Adrenal gland (tissue), 12 donors: ENCODE results near the gene RGS17. TPM values are rescaled to one million over a fixed set of nuclear protein-coding genes. Genes with fewer than 3 reads are reported as not detected.

Experiments
- DNase-seq, 7 donors: peaks; one replicate each; pipeline ENCODE4 v3.0.0-alpha.2; 2019 to 2020
- H3K27ac ChIP-seq, 5 donors: fragments of 200-600 bp; sonication (generic) in 4 of 5; 1 replicate in 3 of 5; 2 replicates in 2 of 5; pipeline versions ENCODE4 v1.5.1 to v1.8.0; 2016 to 2020; ENCODE audit warnings: mild to moderate bottlenecking in 1 of 5
- H3K27me3 ChIP-seq: fragments of 200-600 bp; 2 replicates; pipeline ENCODE4 v1.8.0; 2021
- H3K36me3 ChIP-seq, 2 donors: fragments of 200-600 bp; replicated peaks in 1 of 2; 1 replicate in 1 of 2; 2 replicates in 1 of 2; pipeline versions ENCODE4 v1.5.1 to v1.8.0; 2018 to 2022
- H3K4me1 ChIP-seq, 2 donors: fragments of 200-600 bp; replicated peaks in 1 of 2; 1 replicate in 1 of 2; 2 replicates in 1 of 2; pipeline versions ENCODE4 v1.5.1 to v1.8.0; 2018 to 2021
- H3K4me3 ChIP-seq, 4 donors: fragments of 200-600 bp; sonication (generic) in 3 of 4; one replicate each; pipeline ENCODE4 v1.5.1; 2016 to 2018
- H3K9me3 ChIP-seq, 3 donors: fragments of 200-600 bp; sonication (generic) in 1 of 3; replicated peaks in 1 of 3; 1 replicate in 2 of 3; 2 replicates in 1 of 3; pipeline versions ENCODE4 v1.5.1 to v1.8.0; 2016 to 2021
- POLR2A ChIP-seq, 2 donors: fragments of 450-650 bp; IDR thresholded peaks; one replicate each; pipeline ENCODE4 v1.6.1; 2017; ENCODE audit warnings: antibody characterized with exemption in 2 of 2, mild to moderate bottlenecking in 2 of 2, moderate library complexity in 1 of 2
- WGBS, 4 donors: extraction: QIAGEN DNeasy Blood & Tissue Kit in 2 of 4; methylation state at CpG; one replicate each; pipeline versions ENCODE4 v1.1.5 to v1.1.7; 2013 to 2017; 5-methylcytosine and 5-hydroxymethylcytosine counted together
- intact Hi-C, 2 donors: fragments of 100-400 bp; cut with DNase I; formaldehyde crosslinking; loops; one replicate each; pipeline versions ENCODE4 v1.14.1 to v1.15.0; 2022 to 2023
- polyA plus RNA-seq, 3 donors: library from polyadenylated mRNA; stranded (reverse); fragments of 200-250 nt in 2 of 3; fragments of 350-450 nt in 1 of 3; fragmentation: Illumina TruSeq in 1 of 3; extraction: RNeasy Lipid Tissue Mini Kit (QIAGEN cat#74804) in 1 of 3; gene quantifications; one replicate each; pipeline ENCODE4 v1.2.3, GENCODE V29; 2013 to 2014
- total RNA-seq, 9 donors: library from RNA; depleted of rRNA in 4 of 9; stranded (reverse); fragments of >200 nt in 4 of 9; fragments of 120-200 nt in 1 of 9; fragmentation: NEBNext Ultra II Directional in 1 of 9; extraction: Animal tissue kit (Norgen Biotek cat#: 25700) in 1 of 9; gene quantifications; one replicate each; pipeline versions ENCODE4 v1.1.0 to v1.2.4, GENCODE V29; 2013 to 2023
- TF ChIP-seq, protein P1 (sequence below), 6 experiments: fragments of 450-650 bp in 4 of 6; fragments of 200-600 bp in 2 of 6; sonication (generic) in 1 of 6; IDR thresholded peaks; 1 replicate in 5 of 6; 2 replicates in 1 of 6; pipeline versions ENCODE4 v1.5.1 to v1.8.0; 2016 to 2021; ENCODE audit warnings: antibody characterized with exemption in 6 of 6, mild to moderate bottlenecking in 2 of 6, moderate library complexity in 1 of 6
- donor health status: healthy with polysubstance abuse.
- donor health status: Bipolar disorder and iron deficiency.
- donor health status: DM: yes; HTN: yes; CAD: no.
- donor health status: DM: no; HTN: no; CAD: no.
- donor health status: DM: no; HTN: no; CAD: no.
- donor health status: DM: yes; HTN: yes; CAD: no.

Gene RGS17
- total and polyA plus RNA-seq, 12 donors, result under 0.01 to 0.83 (median 0.16) TPM; not detected in 5

DNA sequence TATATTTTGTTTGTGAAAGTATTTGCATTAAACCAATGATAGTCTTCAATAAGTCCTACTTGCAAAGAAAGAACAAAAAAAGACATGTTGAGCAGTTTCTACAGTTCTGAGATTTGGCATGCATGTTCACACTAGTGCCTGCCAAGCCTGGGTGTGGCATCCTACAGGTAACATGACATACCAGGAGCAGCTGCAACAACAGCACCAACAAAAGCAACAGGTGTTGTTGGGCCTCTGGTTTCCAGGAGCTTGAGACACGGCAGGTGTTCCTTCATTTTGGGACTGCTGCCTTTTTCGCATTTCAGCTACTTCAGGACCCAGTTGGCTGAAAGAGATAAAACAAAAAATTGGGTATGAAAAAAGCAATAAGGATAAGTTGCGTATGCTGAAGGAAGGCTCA, 87.4 kb downstream of the RGS17 start:
- WGBS, 4 donors, result 75 to 100% (median 96%) methylated on average over 3 of the region's 3 CpGs
- Histone ChIP-seq H3K4me3 (no peak overlapping the region), H3K9me3 (no peaks in the 10 kb centered on the region), H3K27ac (no peak overlapping the region), H3K4me1 (no peaks in the 10 kb centered on the region), H3K36me3 (no peaks in the 10 kb centered on the region), H3K27me3 (no peaks in the 10 kb centered on the region)
- TF ChIP-seq, protein P1, sequence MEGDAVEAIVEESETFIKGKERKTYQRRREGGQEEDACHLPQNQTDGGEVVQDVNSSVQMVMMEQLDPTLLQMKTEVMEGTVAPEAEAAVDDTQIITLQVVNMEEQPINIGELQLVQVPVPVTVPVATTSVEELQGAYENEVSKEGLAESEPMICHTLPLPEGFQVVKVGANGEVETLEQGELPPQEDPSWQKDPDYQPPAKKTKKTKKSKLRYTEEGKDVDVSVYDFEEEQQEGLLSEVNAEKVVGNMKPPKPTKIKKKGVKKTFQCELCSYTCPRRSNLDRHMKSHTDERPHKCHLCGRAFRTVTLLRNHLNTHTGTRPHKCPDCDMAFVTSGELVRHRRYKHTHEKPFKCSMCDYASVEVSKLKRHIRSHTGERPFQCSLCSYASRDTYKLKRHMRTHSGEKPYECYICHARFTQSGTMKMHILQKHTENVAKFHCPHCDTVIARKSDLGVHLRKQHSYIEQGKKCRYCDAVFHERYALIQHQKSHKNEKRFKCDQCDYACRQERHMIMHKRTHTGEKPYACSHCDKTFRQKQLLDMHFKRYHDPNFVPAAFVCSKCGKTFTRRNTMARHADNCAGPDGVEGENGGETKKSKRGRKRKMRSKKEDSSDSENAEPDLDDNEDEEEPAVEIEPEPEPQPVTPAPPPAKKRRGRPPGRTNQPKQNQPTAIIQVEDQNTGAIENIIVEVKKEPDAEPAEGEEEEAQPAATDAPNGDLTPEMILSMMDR (IDR thresholded peaks at IDR 0.05), result no peak
- no peak for TF ChIP-seq POLR2A (IDR thresholded peaks at IDR 0.05)
- no peak for DNase-seq
- intact Hi-C loops, result no loop called here

DNA sequence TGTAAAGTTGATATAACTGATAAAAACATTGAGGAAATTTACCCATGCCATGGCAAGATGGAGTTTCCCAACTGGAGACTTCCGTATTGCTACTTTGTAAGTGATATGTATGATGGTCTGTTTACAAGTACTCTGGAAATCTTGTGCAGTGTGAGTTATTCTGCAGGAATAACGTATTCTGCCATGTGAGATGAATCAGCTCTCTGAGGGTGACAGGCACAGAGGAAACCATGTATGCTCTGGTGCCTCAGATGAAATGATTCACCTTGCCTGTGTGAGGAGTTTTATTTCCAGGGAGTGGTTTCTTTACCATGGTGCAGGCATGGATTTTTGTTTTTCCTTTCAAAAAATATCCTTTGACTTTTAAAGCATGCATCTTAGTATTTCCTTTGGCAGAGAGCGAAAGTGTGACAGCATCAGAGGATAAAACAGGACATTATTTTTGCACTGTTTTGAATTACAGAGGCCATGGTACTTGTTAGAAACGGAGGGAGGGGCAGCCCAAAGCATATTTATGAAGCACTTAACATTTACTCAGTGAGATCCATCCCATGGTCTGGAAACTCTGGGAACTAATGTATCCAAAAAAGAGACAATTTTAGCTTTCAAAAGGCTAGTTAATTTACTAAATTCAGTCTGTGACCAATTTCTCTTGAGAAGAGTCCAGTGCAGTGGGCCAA, 92.6 kb downstream of the RGS17 start:
- H3K4me1 ChIP-seq, result no peaks in the 10 kb centered on the region
- no peak for DNase-seq
- H3K36me3 ChIP-seq, result no peaks in the 10 kb centered on the region
- intact Hi-C loops, result loop anchor here in 1 of 2 donors (10.0 kb wide), 1 partner anchor 476 kb away; no protein-coding TSS in a partner anchor
- no peaks in the 10 kb centered on the region for H3K9me3 ChIP-seq
- TF ChIP-seq, protein P1 (IDR thresholded peaks at IDR 0.05), result no peak
- no peak for TF ChIP-seq POLR2A (IDR thresholded peaks at IDR 0.05)
- 61 to 72% (median 67%) methylated on average over 4 of the region's 4 CpGs for WGBS, 4 donors
- H3K27me3 ChIP-seq, result no peaks in the 10 kb centered on the region
- H3K27ac ChIP-seq, result no peak overlapping the region
- no peak overlapping the region for H3K4me3 ChIP-seq

DNA sequence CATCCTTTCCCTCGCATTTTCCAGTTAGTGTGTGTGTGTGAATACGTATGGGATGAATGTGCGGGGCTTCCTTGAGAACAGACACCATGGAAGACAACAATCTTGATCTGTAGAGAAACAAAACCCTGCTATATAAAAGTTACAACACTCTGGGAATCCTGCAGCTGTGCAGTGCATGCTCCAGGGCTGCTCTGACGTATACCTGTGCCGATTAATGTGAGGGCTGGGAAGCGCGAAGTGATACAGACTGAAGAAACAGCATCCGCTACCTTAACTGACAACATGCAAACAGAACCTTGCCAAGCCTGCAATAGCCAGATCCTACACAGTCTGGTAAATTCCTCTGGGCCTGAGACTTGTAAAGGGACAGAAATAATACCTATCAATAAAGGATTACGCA, 96.9 kb downstream of the RGS17 start:
- intact Hi-C loops, result loop anchor here in 1 of 2 donors (10.0 kb wide), 1 partner anchor 481 kb away; no protein-coding TSS in a partner anchor
- no peak for DNase-seq
- H3K27ac ChIP-seq, result no peak overlapping the region
- 92 to 95% (median 93%) methylated on average over 9 of the region's 9 CpGs for WGBS, 4 donors
- no peaks in the 10 kb centered on the region for H3K4me1 ChIP-seq
- H3K9me3 ChIP-seq, result no peaks in the 10 kb centered on the region
- no peaks in the 10 kb centered on the region for H3K27me3 ChIP-seq
- no peaks in the 10 kb centered on the region for H3K36me3 ChIP-seq
- H3K4me3 ChIP-seq, result no peak overlapping the region
- TF ChIP-seq POLR2A (IDR thresholded peaks at IDR 0.05), result no peak
- TF ChIP-seq, protein P1 (IDR thresholded peaks at IDR 0.05), result no peak

DNA sequence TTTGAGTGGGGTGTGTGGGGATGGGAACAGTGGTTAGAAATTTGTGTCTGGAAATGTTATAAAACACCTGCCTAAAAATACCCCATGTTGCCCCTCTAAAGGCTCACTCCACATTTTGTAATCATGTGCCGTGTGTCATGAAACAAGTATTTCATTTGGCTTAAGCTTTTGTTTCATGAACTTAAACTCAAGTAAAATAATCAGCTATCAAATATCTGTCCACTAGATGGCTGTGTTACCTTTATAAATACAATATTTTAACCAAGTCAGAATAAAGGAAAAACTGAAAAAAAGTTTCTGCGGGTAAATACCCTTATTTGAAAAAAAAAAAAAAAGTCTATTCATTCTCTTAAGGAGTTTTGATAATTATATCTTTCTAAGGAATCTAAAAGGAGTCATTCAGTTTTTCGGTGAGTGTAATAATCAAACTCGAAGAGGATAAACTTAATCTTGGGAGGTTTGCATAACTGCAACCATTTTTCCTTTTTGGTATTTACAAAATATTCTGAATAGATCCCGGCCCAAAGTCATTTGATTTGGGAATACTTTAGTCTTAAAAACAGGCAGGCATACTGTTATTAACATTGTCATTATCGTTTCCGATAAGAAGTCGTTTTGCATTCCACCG, 98.7 kb downstream of the RGS17 start:
- Histone ChIP-seq H3K36me3 (no peaks in the 10 kb centered on the region), H3K9me3 (no peaks in the 10 kb centered on the region), H3K4me3 (no peak overlapping the region), H3K27me3 (no peaks in the 10 kb centered on the region), H3K27ac (no peak overlapping the region), H3K4me1 (no peaks in the 10 kb centered on the region)
- DNase-seq, result no peak
- TF ChIP-seq POLR2A (IDR thresholded peaks at IDR 0.05), result no peak
- TF ChIP-seq, protein P1 (IDR thresholded peaks at IDR 0.05), result peak in 5 of 6 experiments; percentile 17 to 54 (median 36)
- WGBS, 4 donors, result 63 to 68% (median 66%) methylated on average over 9 of the region's 9 CpGs
- intact Hi-C loops, result loop anchor here in 1 of 2 donors (10.0 kb wide), 1 partner anchor 482 kb away; no protein-coding TSS in a partner anchor
